ENCODE measurements around the gene FAM184B.
A peak's percentile ranks its signal among the peaks of the same experiment; 100 is the strongest.

FAM184B gene

DNA sequence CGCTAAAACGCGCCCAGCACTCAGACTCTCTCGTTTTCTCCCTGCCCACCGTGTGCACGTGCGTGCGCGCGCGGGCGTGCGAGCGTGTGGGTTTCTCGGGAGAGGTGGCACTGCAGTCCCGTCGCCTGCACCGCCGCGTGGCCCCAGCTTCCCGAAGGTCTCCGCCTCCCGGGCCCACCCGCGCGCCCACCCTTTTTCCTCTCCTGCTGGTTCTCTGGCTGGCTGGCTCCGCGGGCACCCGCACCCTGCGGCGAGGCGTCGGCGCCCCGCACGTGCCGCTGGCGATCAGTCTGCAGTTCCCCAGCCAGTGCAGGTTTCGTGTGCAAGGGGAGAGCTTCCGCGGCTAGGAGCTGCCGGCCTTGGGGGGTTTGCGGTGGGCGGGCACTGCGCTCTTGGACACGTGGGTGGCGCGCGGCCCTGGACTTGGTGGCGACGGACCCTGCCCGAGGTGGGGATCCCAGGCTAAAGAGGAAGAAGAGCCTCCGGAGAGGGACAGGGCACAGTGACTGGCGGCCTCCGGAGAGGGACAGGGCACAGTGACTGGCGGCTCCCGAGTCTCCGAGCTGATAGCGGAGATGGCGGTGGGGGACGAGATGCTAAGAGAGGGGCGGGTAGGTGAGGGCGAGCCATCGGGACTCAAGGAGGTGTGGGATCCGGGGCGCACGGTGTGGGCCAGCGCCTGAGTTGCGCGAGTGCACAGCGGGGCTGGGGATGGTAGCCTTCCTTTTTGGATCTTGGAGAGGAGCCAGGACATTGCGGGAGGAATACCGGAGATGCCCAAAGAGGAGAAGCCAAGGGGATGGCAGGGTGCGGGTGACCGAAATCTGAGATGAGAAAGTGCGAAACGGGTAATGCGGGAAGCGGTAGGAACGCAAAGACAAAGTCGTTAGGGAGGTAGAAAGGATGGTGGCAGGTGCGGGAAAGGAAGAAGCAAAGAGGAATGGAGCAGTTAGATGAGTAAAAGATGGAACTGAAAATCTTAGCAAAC lies at the start of gene FAM184B:
FAM184B (minus strand) TSS at position 322 of the 988 bp plus-strand sequence. CDS start 322 bp downstream, outside the sequence.
- DNase-seq = no peak

DNA sequence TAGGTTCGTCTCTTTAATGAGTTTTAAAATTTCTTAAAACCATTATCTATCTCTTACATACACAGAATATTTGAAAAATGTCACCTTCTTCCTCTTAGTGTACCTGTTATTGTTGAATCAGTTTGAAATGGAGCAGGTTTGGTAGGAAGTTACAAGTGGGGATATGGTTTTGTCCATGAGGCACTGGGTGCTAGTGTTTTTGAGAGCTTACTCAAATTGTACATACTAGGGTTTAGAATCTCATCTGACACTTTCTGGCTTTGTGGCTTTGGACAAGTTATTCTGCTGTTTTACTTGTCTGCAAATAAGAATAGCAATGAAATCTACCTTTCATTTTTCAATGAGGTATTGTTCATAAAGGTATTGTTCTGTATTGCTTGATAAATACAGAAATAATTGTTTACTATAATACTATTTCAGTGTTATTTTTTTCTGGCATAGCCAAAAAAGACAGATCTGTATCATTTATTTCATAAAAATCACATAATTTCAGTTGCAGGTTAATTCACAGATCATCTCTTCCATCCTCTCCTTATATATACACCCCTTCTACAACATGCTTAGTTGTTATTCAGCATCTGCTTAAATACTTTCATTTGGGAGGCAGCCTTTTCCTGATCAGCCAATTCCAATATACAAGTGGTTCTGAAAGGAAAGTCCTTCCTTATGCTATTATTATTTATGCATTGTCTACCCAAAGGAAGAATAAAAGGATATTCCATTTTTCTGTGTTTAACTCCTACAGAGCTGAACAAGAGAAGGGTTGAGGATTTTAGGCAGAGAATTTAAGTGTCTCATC lies 42.6 kb upstream of the FAM184B start:
- no peak for DNase-seq

- no peak for DNase-seq
Measured at GRCh38 chr4:17817027-17817426, 35.6 kb upstream of the FAM184B start.

- no peak for DNase-seq
Measured at GRCh38 chr4:17816142-17816541, 34.7 kb upstream of the FAM184B start.

DNA sequence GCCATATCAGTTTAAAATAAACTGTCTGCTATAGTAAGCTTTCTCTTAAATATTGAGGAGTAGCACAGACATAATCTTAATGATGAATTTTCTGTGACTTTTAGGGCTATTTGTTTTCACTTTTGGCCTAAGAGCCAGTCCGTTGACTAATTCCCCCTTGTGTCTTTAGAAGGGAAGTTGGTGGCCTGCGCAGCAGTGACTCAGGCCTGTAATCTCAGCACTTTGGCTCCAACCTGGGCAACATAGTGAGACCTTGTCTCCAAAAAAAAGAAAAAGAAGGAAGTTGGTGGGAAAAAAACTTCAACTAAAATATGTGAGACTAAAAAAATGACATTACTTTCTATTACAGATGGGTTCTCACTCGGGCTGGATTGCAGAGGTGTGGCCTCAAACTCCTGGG lies 32.7 kb upstream of the FAM184B start:
- no peak for DNase-seq

DNA sequence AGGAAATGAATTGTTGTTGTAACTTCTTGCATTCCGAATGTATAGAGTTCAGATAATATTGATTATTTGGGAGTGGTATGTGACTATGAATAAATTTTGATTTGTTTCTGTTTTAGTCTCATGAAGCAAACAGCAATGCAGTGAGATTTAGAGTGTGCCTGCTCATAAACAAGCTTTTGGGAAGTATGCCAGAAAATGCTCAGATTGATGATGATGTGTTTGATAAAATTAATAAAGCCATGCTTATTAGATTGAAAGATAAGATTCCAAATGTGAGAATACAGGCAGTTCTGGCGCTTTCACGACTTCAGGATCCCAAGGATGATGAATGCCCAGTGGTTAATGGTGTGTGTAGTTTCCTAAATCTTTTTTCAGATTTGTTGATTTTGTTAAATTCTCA lies 31.4 kb upstream of the FAM184B start:
- DNase-seq = no peak

GRCh38 chr4:17812125-17812524 lies 30.7 kb upstream of the FAM184B start:
- DNase-seq = no peak

- DNase-seq = no peak
Measured at GRCh38 chr4:17811078-17811603, 29.7 kb upstream of the FAM184B start.

- DNase-seq = peak; percentile 97
Measured at GRCh38 chr4:17810260-17811077, 29.0 kb upstream of the FAM184B start, which contains the start of the genes DCAF16 and NCAPG. Gene DCAF16 (minus strand): TSS chr4:17810757. CDS start chr4:17804141, 6,616 bp downstream. Gene NCAPG (plus strand): TSS chr4:17810979. CDS start chr4:17811078, 99 bp downstream.

- DNase-seq = no peak
Measured at GRCh38 chr4:17809667-17810066, 28.2 kb upstream of the FAM184B start.

DNA sequence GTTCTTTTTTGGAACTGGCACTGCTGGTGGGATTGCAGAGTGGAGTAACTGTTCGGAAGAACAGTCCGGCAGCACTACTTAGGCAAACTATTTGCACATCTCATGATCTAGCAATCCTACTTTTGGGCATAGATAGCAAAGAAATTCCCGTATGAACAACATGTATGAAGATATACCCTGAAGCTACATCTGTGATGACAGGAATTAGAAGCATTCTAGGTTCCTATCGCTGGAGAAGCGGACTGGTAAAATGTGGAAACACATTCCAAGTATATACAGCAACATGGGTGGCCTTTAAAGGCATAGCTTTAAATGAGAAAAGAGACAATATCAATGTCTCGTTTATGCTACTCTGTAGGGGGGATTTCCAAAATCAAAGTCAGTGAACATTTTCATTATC lies 26.0 kb upstream of the FAM184B start:
- no peak for DNase-seq

DNA sequence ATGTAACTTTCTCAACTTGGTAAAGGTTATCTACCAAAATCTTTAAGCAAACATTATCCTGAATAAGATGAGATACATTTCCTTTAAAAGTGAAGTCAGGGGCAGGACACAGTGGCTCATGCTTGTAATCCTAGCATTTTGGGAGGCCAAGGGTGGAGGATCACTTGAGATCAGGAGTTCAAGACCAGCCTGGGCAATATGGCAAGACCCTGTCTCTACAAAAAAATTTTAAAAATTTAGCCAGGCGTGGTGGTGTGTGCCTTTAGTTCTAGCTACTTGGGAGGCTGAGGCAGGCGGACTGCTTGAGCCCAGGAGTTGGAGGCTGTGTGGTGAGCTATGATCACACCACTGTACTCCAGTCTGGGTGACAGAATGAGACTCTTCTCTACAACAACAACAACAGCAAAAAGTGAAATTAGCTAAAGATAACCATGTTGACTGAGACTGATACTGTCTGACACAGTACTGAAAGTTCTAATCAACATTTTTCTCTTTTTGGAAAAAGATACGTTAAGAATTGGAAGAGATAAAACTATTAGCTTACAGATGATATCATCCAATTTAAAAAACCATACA lies 24.2 kb upstream of the FAM184B start:
- no peak for DNase-seq

DNA sequence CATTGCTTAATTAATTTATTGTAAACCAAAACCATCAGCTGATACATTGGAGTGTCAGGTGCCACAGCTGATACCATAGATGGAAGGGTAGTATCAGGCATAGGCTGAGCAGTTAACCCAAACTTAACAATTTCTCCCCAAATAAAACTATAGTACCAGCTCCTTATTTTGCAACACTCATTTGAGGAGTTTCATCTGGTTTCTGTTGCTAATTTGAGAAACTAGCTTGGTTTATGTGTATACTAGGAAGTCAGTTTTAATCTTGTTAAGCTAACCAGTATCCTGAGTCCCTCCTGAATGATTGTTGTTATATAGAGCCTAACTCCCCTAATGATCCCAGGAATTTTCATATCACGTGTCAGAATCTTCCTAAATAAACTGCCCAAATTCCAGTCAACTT lies 16.4 kb upstream of the FAM184B start:
- DNase-seq = no peak

DNA sequence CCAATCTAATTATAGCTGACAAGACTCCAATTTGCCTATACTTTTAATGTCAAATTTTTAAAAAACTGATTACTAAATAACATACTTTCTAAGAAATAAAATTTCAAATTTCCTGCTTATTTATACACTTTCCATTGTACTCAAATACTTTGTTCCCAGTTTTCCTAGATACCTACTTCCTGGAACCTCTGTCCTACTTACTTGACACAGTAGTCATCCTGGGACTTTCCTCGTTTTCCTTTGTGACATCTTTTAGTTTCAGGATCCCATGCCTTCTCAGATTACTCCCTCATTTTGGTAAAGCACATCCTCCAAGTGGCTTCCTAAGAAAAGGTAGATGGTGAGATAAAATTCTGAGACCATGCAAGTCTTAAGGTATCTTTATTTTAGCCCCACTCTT lies 13.3 kb upstream of the FAM184B start:
- DNase-seq = no peak

- DNase-seq = no peak
Measured at GRCh38 chr4:17788956-17789355, 7.5 kb upstream of the FAM184B start.

- no peak for DNase-seq
Measured at GRCh38 chr4:17787315-17787714, 5.9 kb upstream of the FAM184B start.

DNA sequence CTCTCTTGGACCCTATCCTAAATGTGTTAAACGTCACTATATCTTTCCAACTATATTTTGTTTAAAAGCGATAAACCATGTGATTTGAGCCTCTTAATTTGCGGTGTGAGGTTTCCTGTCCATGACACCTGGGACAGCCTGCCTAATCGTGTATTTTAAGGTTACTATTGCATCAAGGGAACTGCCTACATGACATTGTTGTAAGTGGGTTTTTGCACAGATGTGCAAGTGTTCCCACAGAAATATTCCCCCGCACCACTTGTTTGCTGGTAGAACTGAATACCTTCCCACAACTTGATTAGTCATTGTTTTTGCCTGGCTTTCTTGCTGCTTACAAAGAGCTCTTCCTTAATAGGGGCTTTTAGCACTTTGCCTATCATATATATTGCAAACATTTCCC lies 5.1 kb upstream of the FAM184B start:
- no peak for DNase-seq

GRCh38 chr4:17785858-17786257 lies 4.4 kb upstream of the FAM184B start:
- DNase-seq = no peak

GRCh38 chr4:17780501-17781299 lies 721 bp downstream of the FAM184B start:
- no peak for DNase-seq

DNA sequence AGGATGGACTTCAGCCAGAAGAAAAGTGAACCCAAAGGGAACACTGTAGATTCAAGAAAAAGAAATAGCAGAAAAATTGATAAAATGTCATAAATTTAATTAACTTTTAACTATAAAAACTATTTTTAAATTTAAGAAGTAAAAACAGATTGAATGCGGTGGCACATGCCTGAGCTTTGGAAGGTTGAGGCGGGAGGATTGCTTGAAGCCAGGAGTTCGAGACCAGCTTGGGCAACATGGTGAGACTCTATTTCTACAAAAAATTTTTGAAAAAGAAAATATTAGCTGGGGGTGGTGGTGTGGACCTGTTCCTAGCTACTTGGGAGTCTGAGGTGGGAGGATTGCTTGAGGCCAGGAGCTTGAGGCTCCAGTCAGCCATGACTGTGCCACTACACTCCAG lies 3.0 kb downstream of the FAM184B start:
- no peak for DNase-seq

GRCh38 chr4:17773135-17773698 lies 8.2 kb downstream of the FAM184B start:
- no peak for DNase-seq

Data from NCI-H1048 (cell line).